GM23248 (cell line): ENCODE results near the gene GANC.

Source experiments
- EZH2 ChIP-seq: fragments of 200-600 bp; sonication (generic); IDR thresholded peaks from 2 replicates; pipeline ENCODE4 v1.6.1; 2018; ENCODE audit warnings: antibody characterized with exemption, mild to moderate bottlenecking; ENCODE audit not compliant: insufficient read depth, poor library complexity, severe bottlenecking
- EZH2phosphoT487 ChIP-seq: fragments of 200-600 bp; sonication (generic); IDR thresholded peaks from 2 replicates; pipeline ENCODE4 v1.6.1; 2018; ENCODE audit warnings: antibody characterized with exemption, moderate library complexity, mild to moderate bottlenecking, low read depth; ENCODE audit not compliant: insufficient read depth

- TF ChIP-seq EZH2 (no peak), EZH2phosphoT487 (no peak)
Measured at GRCh38 chr15:42282344-42282743, 9.3 kb downstream of the GANC start.
